Sigmoid colon (tissue), 7 donors: ENCODE results near the gene GAB2. TPM values are rescaled to one million over a fixed set of nuclear protein-coding genes. Genes with fewer than 3 reads are reported as not detected.

Source experiments
- DNase-seq: peaks from one replicate; pipeline ENCODE4 v3.0.0-alpha.2; 2019
- H3K27ac ChIP-seq, 4 donors: fragments of 200-600 bp; sonication (generic); one replicate each; pipeline ENCODE4 v1.5.1; 2016 to 2019; ENCODE audit warnings: mild to moderate bottlenecking in 1 of 4
- H3K27me3 ChIP-seq, 3 donors: fragments of 200-600 bp; sonication (generic); one replicate each; pipeline ENCODE4 v1.5.1; 2019; ENCODE audit warnings: mild to moderate bottlenecking in 1 of 3
- H3K36me3 ChIP-seq, 4 donors: fragments of 200-600 bp; sonication (generic); one replicate each; pipeline ENCODE4 v1.5.1; 2016 to 2019
- H3K4me1 ChIP-seq, 4 donors: fragments of 200-600 bp; sonication (generic); one replicate each; pipeline ENCODE4 v1.5.1; 2017 to 2019
- H3K4me3 ChIP-seq, 4 donors: fragments of 200-600 bp; sonication (generic); one replicate each; pipeline ENCODE4 v1.5.1; 2017 to 2019; ENCODE audit warnings: mild to moderate bottlenecking in 2 of 4, moderate library complexity in 1 of 4
- H3K9me3 ChIP-seq, 4 donors: fragments of 200-600 bp in 3 of 4; sonication (generic) in 3 of 4; one replicate each; pipeline versions ENCODE4 v1.5.1 to v1.6.1; 2013 to 2019
- CTCF ChIP-seq, 4 experiments: fragments of 450-650 bp in 3 of 4; fragments of 200-600 bp in 1 of 4; IDR thresholded peaks; one replicate each; pipeline ENCODE4 v1.5.1; 2016 to 2019; ENCODE audit warnings: antibody characterized with exemption in 4 of 4, mild to moderate bottlenecking in 3 of 4, moderate library complexity in 2 of 4
- EP300 ChIP-seq, 4 donors: sonication (generic); formaldehyde crosslinking; IDR thresholded peaks; one replicate each; pipeline ENCODE4 v1.6.1; 2017; ENCODE audit warnings: antibody characterized with exemption in 4 of 4
- POLR2A ChIP-seq, 2 donors: fragments of 450-650 bp; IDR thresholded peaks; one replicate each; pipeline ENCODE4 v1.6.1; 2016; ENCODE audit warnings: antibody characterized with exemption in 2 of 2, mild to moderate bottlenecking in 2 of 2, moderate library complexity in 2 of 2
- POLR2AphosphoS5 ChIP-seq, 4 donors: sonication (generic); formaldehyde crosslinking; IDR thresholded peaks; one replicate each; pipeline ENCODE4 v1.6.1; 2017; ENCODE audit warnings: antibody characterized with exemption in 4 of 4
- WGBS, 2 donors: extraction: QIAGEN DNeasy Blood & Tissue Kit; methylation state at CpG; one replicate each; pipeline ENCODE4 v1.1.7; 2013; 5-methylcytosine and 5-hydroxymethylcytosine counted together
- intact Hi-C: fragments of 100-400 bp; cut with DNase I; formaldehyde crosslinking; loops from one replicate; pipeline ENCODE4 v1.15.1; 2023
- polyA plus RNA-seq, 3 donors: library from polyadenylated mRNA; stranded (reverse); fragments of 200-250 nt; gene quantifications; one replicate each; pipeline ENCODE4 v1.2.3, GENCODE V29; 2013
- total RNA-seq, 4 donors: library from RNA; depleted of rRNA; stranded (reverse); fragments of >200 nt; gene quantifications; one replicate each; pipeline ENCODE4 v1.1.0, GENCODE V29; 2016
- donor health status: healthy with polysubstance abuse.
- donor health status: Bipolar disorder and iron deficiency.
- donor health status: healthy.

Gene GAB2
- total and polyA plus RNA-seq, 7 donors: 10.8 to 23.5 (median 13.6) TPM

- H3K27me3 ChIP-seq: no peaks in the 10 kb centered on the region
- no peaks in the 10 kb centered on the region for H3K9me3 ChIP-seq
- intact Hi-C loops: no loop called here
- H3K27ac ChIP-seq: no peak overlapping the region
- WGBS, 2 donors: 93 to 96% methylated on average over 1 of the region's 1 CpG
- H3K4me3 ChIP-seq: no peak overlapping the region
- TF ChIP-seq POLR2AphosphoS5 (IDR thresholded peaks at IDR 0.05) (no peak), POLR2A (IDR thresholded peaks at IDR 0.05) (no peak), EP300 (IDR thresholded peaks at IDR 0.05) (no peak), CTCF (IDR thresholded peaks at IDR 0.05) (no peak)
- DNase-seq: no peak
- H3K36me3 ChIP-seq: no peaks in the 10 kb centered on the region
- H3K4me1 ChIP-seq: peaks cover 0 to 8% (median 0%) of the 10 kb centered on the region in 4 donors
These were observed 17.5 kb downstream of the GAB2 start for GRCh38 chr11:78400116-78400515.

- 92 to 93% methylated on average over 4 of the region's 4 CpGs for WGBS, 2 donors
- H3K4me1 ChIP-seq: peaks cover 0 to 8% (median 0%) of the 10 kb centered on the region in 4 donors
- intact Hi-C loops: no loop called here
These were observed 18.5 kb downstream of the GAB2 start for GRCh38 chr11:78399136-78399535.

GRCh38 chr11:78398715-78399114 lies 18.9 kb downstream of the GAB2 start:
- no peaks in the 10 kb centered on the region for H3K27me3 ChIP-seq
- TF ChIP-seq POLR2A (IDR thresholded peaks at IDR 0.05): no peak
- no peak for TF ChIP-seq EP300 (IDR thresholded peaks at IDR 0.05)
- TF ChIP-seq CTCF (IDR thresholded peaks at IDR 0.05): no peak
- no peak for TF ChIP-seq POLR2AphosphoS5 (IDR thresholded peaks at IDR 0.05)
- 92 to 94% methylated on average over 1 of the region's 1 CpG for WGBS, 2 donors
- no peak overlapping the region for H3K27ac ChIP-seq
- peaks cover 0 to 8% (median 0%) of the 10 kb centered on the region in 4 donors for H3K4me1 ChIP-seq
- H3K9me3 ChIP-seq: no peaks in the 10 kb centered on the region
- DNase-seq: no peak
- H3K4me3 ChIP-seq: no peak overlapping the region
- H3K36me3 ChIP-seq: no peaks in the 10 kb centered on the region
- intact Hi-C loops: no loop called here

More at GRCh38 chr11:78399136-78399535, 18.5 kb downstream of the GAB2 start:
- TF ChIP-seq POLR2AphosphoS5 (IDR thresholded peaks at IDR 0.05) (no peak), EP300 (IDR thresholded peaks at IDR 0.05) (no peak), POLR2A (IDR thresholded peaks at IDR 0.05) (no peak)
- Histone ChIP-seq H3K4me3 (no peak overlapping the region), H3K36me3 (no peaks in the 10 kb centered on the region), H3K9me3 (no peaks in the 10 kb centered on the region), H3K27me3 (no peaks in the 10 kb centered on the region), H3K27ac (no peak overlapping the region)
- DNase-seq: no peak

- DNase-seq: no peak
- TF ChIP-seq EP300 (IDR thresholded peaks at IDR 0.05): no peak
- H3K36me3 ChIP-seq: no peaks in the 10 kb centered on the region
- H3K27me3 ChIP-seq: no peaks in the 10 kb centered on the region
- intact Hi-C loops: no loop called here
- no peak overlapping the region for H3K4me3 ChIP-seq
- no peaks in the 10 kb centered on the region for H3K9me3 ChIP-seq
- peaks cover 0 to 8% (median 0%) of the 10 kb centered on the region in 4 donors for H3K4me1 ChIP-seq
- 62 to 87% methylated on average over 3 of the region's 3 CpGs for whole genome bisulfite sequencing, 2 donors
- H3K27ac ChIP-seq: no peak overlapping the region
These were observed 20.2 kb downstream of the GAB2 start for GRCh38 chr11:78397398-78397797.

GRCh38 chr11:78395597-78395996 lies 22.0 kb downstream of the GAB2 start:
- Histone ChIP-seq H3K36me3 (no peaks in the 10 kb centered on the region), H3K27ac (no peak overlapping the region), H3K9me3 (no peaks in the 10 kb centered on the region), H3K27me3 (no peaks in the 10 kb centered on the region), H3K4me3 (no peak overlapping the region), H3K4me1 (peaks cover 0 to 8% (median 0%) of the 10 kb centered on the region in 4 donors)
- 91 to 96% methylated on average over 1 of the region's 1 CpG for WGBS, 2 donors
- no peak for DNase-seq
- TF ChIP-seq POLR2A (IDR thresholded peaks at IDR 0.05) (no peak), CTCF (IDR thresholded peaks at IDR 0.05) (no peak), POLR2AphosphoS5 (IDR thresholded peaks at IDR 0.05) (no peak), EP300 (IDR thresholded peaks at IDR 0.05) (no peak)
- intact Hi-C loops: no loop called here

GRCh38 chr11:78392854-78393253 lies 24.8 kb downstream of the GAB2 start:
- Histone ChIP-seq H3K27ac (no peak overlapping the region), H3K36me3 (no peaks in the 10 kb centered on the region), H3K4me1 (no peaks in the 10 kb centered on the region), H3K9me3 (no peaks in the 10 kb centered on the region), H3K27me3 (no peaks in the 10 kb centered on the region), H3K4me3 (no peak overlapping the region)
- TF ChIP-seq POLR2AphosphoS5 (IDR thresholded peaks at IDR 0.05) (no peak), CTCF (IDR thresholded peaks at IDR 0.05) (no peak), POLR2A (IDR thresholded peaks at IDR 0.05) (no peak), EP300 (IDR thresholded peaks at IDR 0.05) (no peak)
- DNase-seq: no peak
- intact Hi-C loops: no loop called here
- whole genome bisulfite sequencing, 2 donors: 63 to 84% methylated on average over 2 of the region's 2 CpGs
